CD1c-positive myeloid dendritic cell (primary cell): ENCODE measurements around the gene ZFAND2B.
A peak's percentile ranks its signal among the peaks of the same experiment; 100 is the strongest.
"Not testable (repeated sequence)": the region's sequence is repeated elsewhere in the genome, so short reads cannot be mapped to it uniquely, and the experiment has no call there.

Experiments
- DNase-seq: peaks from one replicate; pipeline ENCODE4 v3.0.0-alpha.2; 2016; ENCODE audit errors: extremely low spot score

ZFAND2B gene

GRCh38 chr2:219250049-219250781, 43.6 kb downstream of the ZFAND2B start:
- DNase-seq = peak; percentile 14

- DNase-seq = peak; percentile 36
Measured at GRCh38 chr2:219251656-219252055, 45.1 kb downstream of the ZFAND2B start.

GRCh38 chr2:219252084-219252483, 45.5 kb downstream of the ZFAND2B start:
- DNase-seq = no peak

GRCh38 chr2:219252570-219252899, 46.0 kb downstream of the ZFAND2B start:
- DNase-seq = no peak

- peak; percentile 67 for DNase-seq
Measured at GRCh38 chr2:219252900-219253752, 46.5 kb downstream of the ZFAND2B start, which contains the start of gene TUBA4B. Gene TUBA4B (plus strand): TSS chr2:219253243. CDS start chr2:219253408, 165 bp downstream.

GRCh38 chr2:219253753-219254589, 47.4 kb downstream of the ZFAND2B start, which contains the start of gene TUBA4A:
Gene TUBA4A (minus strand): TSS chr2:219253918. CDS start chr2:219253858, 60 bp downstream.
- peak; percentile 93 for DNase-seq

- peak; percentile 63 for DNase-seq
Measured at GRCh38 chr2:219254590-219255201, 48.1 kb downstream of the ZFAND2B start.

- DNase-seq = not testable (repeated sequence)
Measured at GRCh38 chr2:219258942-219259341, 52.4 kb downstream of the ZFAND2B start.
